Daoy (cell line): ENCODE data around the gene HLA-DOA. TPM values are rescaled to one million over a fixed set of nuclear protein-coding genes. Genes with fewer than 3 reads are reported as not detected.
A peak's percentile ranks its signal among the peaks of the same experiment; 100 is the strongest.

Experiments used
- DNase-seq: peaks from one replicate; pipeline ENCODE4 v3.0.0-alpha.2; 2015; ENCODE audit warnings: low read depth
- total RNA-seq: library from RNA; depleted of rRNA; stranded (reverse); fragments of >200 nt; shearing (Covaris generic); gene quantifications from 2 replicates; pipeline ENCODE4 v1.2.3, GENCODE V29; 2014; rRNA removed

HLA-DOA gene
- 1.9 TPM in 1 of 2 replicates, not detected in the other for total RNA-seq

- DNase-seq: peak; percentile 50
These were observed at the start of gene HLA-DOA for GRCh38 chr6:33008944-33009861. HLA-DOA (minus strand) TSS chr6:33009591.

- DNase-seq: no peak
These were observed 48.1 kb upstream of the HLA-DOA start for GRCh38 chr6:33057222-33058150.

GRCh38 chr6:33053230-33053629 lies 43.8 kb upstream of the HLA-DOA start:
- DNase-seq: no peak

- no peak for DNase-seq
These were observed 43.2 kb upstream of the HLA-DOA start for GRCh38 chr6:33052627-33053026.

- no peak for DNase-seq
These were observed 40.8 kb upstream of the HLA-DOA start for GRCh38 chr6:33050014-33050810.

GRCh38 chr6:33049323-33050013 lies 40.1 kb upstream of the HLA-DOA start:
- no peak for DNase-seq

- no peak for DNase-seq
These were observed 30.8 kb upstream of the HLA-DOA start for GRCh38 chr6:33040157-33040556.

- no peak for DNase-seq
These were observed 27.1 kb upstream of the HLA-DOA start for GRCh38 chr6:33036535-33036934.

GRCh38 chr6:33034554-33034953 lies 25.2 kb upstream of the HLA-DOA start:
- DNase-seq: no peak

- DNase-seq: no peak
These were observed 20.9 kb upstream of the HLA-DOA start for GRCh38 chr6:33030245-33030644.

GRCh38 chr6:33029328-33030184 lies 20.2 kb upstream of the HLA-DOA start:
- DNase-seq: no peak

GRCh38 chr6:33028220-33028849 lies 18.9 kb upstream of the HLA-DOA start:
- no peak for DNase-seq

- DNase-seq: no peak
These were observed 15.1 kb upstream of the HLA-DOA start for GRCh38 chr6:33024521-33024920.

GRCh38 chr6:33023536-33023935 lies 14.1 kb upstream of the HLA-DOA start:
- no peak for DNase-seq

GRCh38 chr6:33021917-33022316 lies 12.5 kb upstream of the HLA-DOA start:
- DNase-seq: no peak

- DNase-seq: no peak
These were observed 10.0 kb upstream of the HLA-DOA start for GRCh38 chr6:33019372-33019771.

- DNase-seq: peak; percentile 72
These were observed 9.5 kb upstream of the HLA-DOA start for GRCh38 chr6:33018904-33019303.

GRCh38 chr6:33018418-33018817 lies 9.0 kb upstream of the HLA-DOA start:
- no peak for DNase-seq

GRCh38 chr6:33017694-33018353 lies 8.4 kb upstream of the HLA-DOA start:
- no peak for DNase-seq
